ENCODE data around the gene GRB14.

Gene GRB14

DNA sequence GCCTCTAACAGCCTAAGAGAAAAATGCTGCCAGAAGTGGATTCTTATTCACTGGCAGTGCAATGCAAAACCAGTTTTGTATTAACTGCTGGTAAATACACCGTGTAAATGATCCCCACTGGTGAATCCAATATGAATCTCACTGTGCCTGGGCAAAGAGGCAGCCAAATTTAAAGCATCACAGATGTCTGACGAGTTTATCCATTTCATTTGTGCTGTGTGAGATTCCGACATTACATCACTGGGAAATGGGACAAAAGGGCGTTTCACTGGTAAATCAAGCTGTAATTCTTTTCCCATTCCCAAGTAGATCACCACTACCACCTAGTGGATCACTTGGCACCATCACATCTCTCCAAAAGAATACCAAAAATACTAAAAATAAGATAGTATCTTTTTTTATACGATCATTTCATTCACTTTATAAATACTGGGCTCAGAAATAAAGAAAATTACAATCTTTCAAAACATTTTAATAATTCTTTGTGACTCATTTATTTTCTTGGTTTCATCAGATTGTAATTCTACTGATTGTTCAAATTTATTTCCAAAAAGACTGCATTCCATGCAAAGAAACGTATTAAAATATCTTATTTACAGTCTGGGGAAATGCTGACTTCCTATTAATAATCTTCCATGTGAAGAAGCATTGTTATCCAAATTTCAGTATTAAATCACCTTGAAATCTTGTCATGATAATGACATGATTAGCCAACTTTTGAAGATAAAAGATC is 125.6 kb downstream of the GRB14 start:
- no peaks in the 10 kb centered on the region for H3K79me2 ChIP-seq (ENCODE audit: insufficient read depth, low read length)
- no peak overlapping the region for H3K4me3 ChIP-seq (ENCODE audit: low read depth in 1 of 2, low read length in 2 of 2)
- no peak overlapping the region for H3K4me2 ChIP-seq (ENCODE audit: insufficient read depth, low read length)
- ATAC-seq (ENCODE audit: insufficient read depth, low read depth) (no peak), DNase-seq (no peak)
- H3K9ac ChIP-seq (ENCODE audit: low read depth, low read length): no peak overlapping the region
- H4K20me1 ChIP-seq (ENCODE audit: insufficient read depth, low read length): no peaks in the 10 kb centered on the region
- TF ChIP-seq, protein P1, sequence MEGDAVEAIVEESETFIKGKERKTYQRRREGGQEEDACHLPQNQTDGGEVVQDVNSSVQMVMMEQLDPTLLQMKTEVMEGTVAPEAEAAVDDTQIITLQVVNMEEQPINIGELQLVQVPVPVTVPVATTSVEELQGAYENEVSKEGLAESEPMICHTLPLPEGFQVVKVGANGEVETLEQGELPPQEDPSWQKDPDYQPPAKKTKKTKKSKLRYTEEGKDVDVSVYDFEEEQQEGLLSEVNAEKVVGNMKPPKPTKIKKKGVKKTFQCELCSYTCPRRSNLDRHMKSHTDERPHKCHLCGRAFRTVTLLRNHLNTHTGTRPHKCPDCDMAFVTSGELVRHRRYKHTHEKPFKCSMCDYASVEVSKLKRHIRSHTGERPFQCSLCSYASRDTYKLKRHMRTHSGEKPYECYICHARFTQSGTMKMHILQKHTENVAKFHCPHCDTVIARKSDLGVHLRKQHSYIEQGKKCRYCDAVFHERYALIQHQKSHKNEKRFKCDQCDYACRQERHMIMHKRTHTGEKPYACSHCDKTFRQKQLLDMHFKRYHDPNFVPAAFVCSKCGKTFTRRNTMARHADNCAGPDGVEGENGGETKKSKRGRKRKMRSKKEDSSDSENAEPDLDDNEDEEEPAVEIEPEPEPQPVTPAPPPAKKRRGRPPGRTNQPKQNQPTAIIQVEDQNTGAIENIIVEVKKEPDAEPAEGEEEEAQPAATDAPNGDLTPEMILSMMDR (IDR thresholded peaks at IDR 0.05; ENCODE audit: borderline replicate concordance, extremely low read depth, low read length, poor library complexity, severe bottlenecking): peak; percentile 48
- TF ChIP-seq EZH2 (IDR thresholded peaks at IDR 0.05; ENCODE audit: borderline replicate concordance, low read depth, low read length, severe bottlenecking): no peak
- H3K9me3 ChIP-seq (ENCODE audit: insufficient read depth, low read length, severe bottlenecking): no peaks in the 10 kb centered on the region
- no peaks in the 10 kb centered on the region for H3K36me3 ChIP-seq (ENCODE audit: insufficient read depth, low read length)
- no peak overlapping the region for H3K27ac ChIP-seq (ENCODE audit: low read length)
- no peak overlapping the region for H2AFZ ChIP-seq (ENCODE audit: low read depth, low read length)
- H3K4me1 ChIP-seq (ENCODE audit: insufficient read depth, low read length): no peaks in the 10 kb centered on the region
- no peaks in the 10 kb centered on the region for H3K27me3 ChIP-seq (ENCODE audit: insufficient read depth, low read length, poor library complexity)

DNA sequence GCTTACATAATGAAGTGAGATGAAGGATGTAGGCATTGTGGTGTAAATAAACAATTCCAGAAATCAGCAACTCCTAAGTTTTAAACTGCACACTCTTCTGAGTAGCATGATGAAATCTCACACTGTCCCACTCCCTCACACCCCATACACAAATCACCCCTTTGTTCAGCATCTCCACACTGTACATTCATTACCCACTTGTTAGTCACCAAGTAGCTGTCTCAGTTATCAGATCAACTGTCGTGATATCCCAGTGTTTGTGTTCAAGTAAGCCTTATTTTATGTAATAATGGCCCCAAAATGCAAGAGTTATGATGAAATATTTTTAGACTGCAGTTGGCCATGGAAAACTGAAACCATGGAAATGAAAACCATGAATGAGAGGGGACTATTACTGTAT is 135.7 kb downstream of the GRB14 start:
- H3K27me3 ChIP-seq (ENCODE audit: insufficient read depth, low read length, poor library complexity): no peaks in the 10 kb centered on the region
- H3K36me3 ChIP-seq (ENCODE audit: insufficient read depth, low read length): no peaks in the 10 kb centered on the region
- no peak overlapping the region for H2AFZ ChIP-seq (ENCODE audit: low read depth, low read length)
- H3K4me2 ChIP-seq (ENCODE audit: insufficient read depth, low read length): no peak overlapping the region
- no peak overlapping the region for H3K27ac ChIP-seq (ENCODE audit: low read length)
- no peaks in the 10 kb centered on the region for H3K4me1 ChIP-seq (ENCODE audit: insufficient read depth, low read length)
- no peak for ATAC-seq (ENCODE audit: insufficient read depth, low read depth)
- H3K9me3 ChIP-seq (ENCODE audit: insufficient read depth, low read length, severe bottlenecking): no peaks in the 10 kb centered on the region
- DNase-seq: no peak
- no peaks in the 10 kb centered on the region for H4K20me1 ChIP-seq (ENCODE audit: insufficient read depth, low read length)
- no peak overlapping the region for H3K4me3 ChIP-seq (ENCODE audit: low read depth in 1 of 2, low read length in 2 of 2)
- no peak overlapping the region for H3K9ac ChIP-seq (ENCODE audit: low read depth, low read length)
- no peaks in the 10 kb centered on the region for H3K79me2 ChIP-seq (ENCODE audit: insufficient read depth, low read length)
- TF ChIP-seq EZH2 (IDR thresholded peaks at IDR 0.05; ENCODE audit: borderline replicate concordance, low read depth, low read length, severe bottlenecking): no peak
- TF ChIP-seq, protein P1 (IDR thresholded peaks at IDR 0.05; ENCODE audit: borderline replicate concordance, extremely low read depth, low read length, poor library complexity, severe bottlenecking): no peak

DNA sequence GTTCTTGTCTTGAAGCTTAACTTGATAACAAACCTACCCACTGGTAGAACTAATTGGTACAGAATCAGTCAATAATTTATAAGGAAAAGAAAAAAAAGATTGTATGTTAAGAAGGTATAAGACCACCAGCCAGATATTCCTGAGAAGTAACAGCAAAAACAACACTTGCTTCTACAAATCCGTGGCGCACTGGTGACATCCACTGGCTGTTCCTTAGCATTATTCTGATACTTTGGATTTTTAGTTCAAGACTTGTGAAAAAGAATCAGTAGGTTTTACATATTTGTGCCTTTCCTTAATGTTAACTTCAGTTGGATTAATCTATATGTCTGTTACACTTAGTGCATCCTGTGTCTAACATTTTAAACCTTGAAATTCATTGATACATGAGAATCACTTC is 141.8 kb downstream of the GRB14 start:
- DNase-seq: peak; percentile 14
- H2AFZ ChIP-seq (ENCODE audit: low read depth, low read length): no peak overlapping the region

More for the DNA sequence above, 141.8 kb downstream of the GRB14 start:
- H3K79me2 ChIP-seq (ENCODE audit: insufficient read depth, low read length): no peaks in the 10 kb centered on the region
- H3K4me1 ChIP-seq (ENCODE audit: insufficient read depth, low read length): no peaks in the 10 kb centered on the region
- H3K4me2 ChIP-seq (ENCODE audit: insufficient read depth, low read length): no peak overlapping the region
- TF ChIP-seq EZH2 (IDR thresholded peaks at IDR 0.05; ENCODE audit: borderline replicate concordance, low read depth, low read length, severe bottlenecking): no peak
- TF ChIP-seq, protein P1 (IDR thresholded peaks at IDR 0.05; ENCODE audit: borderline replicate concordance, extremely low read depth, low read length, poor library complexity, severe bottlenecking): peak; percentile 52
- ATAC-seq (ENCODE audit: insufficient read depth, low read depth): no peak
- no peaks in the 10 kb centered on the region for H3K27me3 ChIP-seq (ENCODE audit: insufficient read depth, low read length, poor library complexity)
- H3K9me3 ChIP-seq (ENCODE audit: insufficient read depth, low read length, severe bottlenecking): no peaks in the 10 kb centered on the region
- H4K20me1 ChIP-seq (ENCODE audit: insufficient read depth, low read length): no peaks in the 10 kb centered on the region
- H3K4me3 ChIP-seq (ENCODE audit: low read depth in 1 of 2, low read length in 2 of 2): no peak overlapping the region
- no peaks in the 10 kb centered on the region for H3K36me3 ChIP-seq (ENCODE audit: insufficient read depth, low read length)
- H3K27ac ChIP-seq (ENCODE audit: low read length): no peak overlapping the region
- no peak overlapping the region for H3K9ac ChIP-seq (ENCODE audit: low read depth, low read length)

All from DND-41 (cell line).